ENCODE data around the gene CCDC141. TPM values are rescaled to one million over a fixed set of nuclear protein-coding genes. Genes with fewer than 3 reads are reported as not detected.
"Not testable (repeated sequence)": the region's sequence is repeated elsewhere in the genome, so short reads cannot be mapped to it uniquely, and the experiment has no call there.

CCDC141 gene
- total RNA-seq, 1 experiment from 2014 or later, result 11.5 TPM

- BruUV-seq (replicated peaks), result not testable (repeated sequence)
Measured at GRCh38 chr2:178992719-178993118, 57.2 kb downstream of the CCDC141 start.

GRCh38 chr2:178990533-178991241 lies 59.2 kb downstream of the CCDC141 start:
- POLR2A ChIA-PET, result no interaction called here
- no peak for DNase-seq
- Mint-ChIP-seq H3K27me3 (ENCODE audit: insufficient read depth, unreplicated experiment) (no peaks in the 10 kb centered on the region), H3K4me3 (ENCODE audit: unreplicated experiment) (no peak overlapping the region), H3K27ac (ENCODE audit: unreplicated experiment) (no peak overlapping the region), H3K4me1 (ENCODE audit: low read depth, unreplicated experiment) (no peaks in the 10 kb centered on the region), H3K36me3 (ENCODE audit: insufficient read depth, unreplicated experiment) (no peaks in the 10 kb centered on the region), H3K9me3 (ENCODE audit: unreplicated experiment) (peaks cover 11% of the 10 kb centered on the region)
- Histone ChIP-seq H3K9me3 (0 out of 2 replicates have a peak, but pooled peaks cover 4% of the 10 kb centered on the region), H3K4me3 (ENCODE audit: low read depth, low read length) (no peak overlapping the region), H3K36me3 (ENCODE audit: control insufficient read depth, insufficient read depth, low read length) (0 out of 2 replicates have a peak, but pooled peaks cover 2% of the 10 kb centered on the region), H3K4me1 (no peaks in the 10 kb centered on the region), H3K27me3 (replicated peaks; ENCODE audit: control insufficient read depth, insufficient read depth, low read length) (no peaks in the 10 kb centered on the region)
- no TSS peak for BruUV-seq (replicated peaks)
- CTCF ChIA-PET, result no interaction called here
- intact Hi-C loops (cut with micrococcal nuclease; ENCODE audit: unreplicated experiment), result loop anchor here (1.0 kb wide), 1 partner anchor 12 kb away; no protein-coding TSS in a partner anchor
- no peak for TF ChIP-seq CTCF (IDR thresholded peaks at IDR 0.05; ENCODE audit: insufficient read depth in 1 of 2, low read depth in 1 of 2, low read length in 1 of 2, severe bottlenecking in 1 of 2, unreplicated experiment in 1 of 2)

More at GRCh38 chr2:178992719-178993118, 57.2 kb downstream of the CCDC141 start:
- peak in 1 of 2 experiments; percentile 16 for TF ChIP-seq CTCF (IDR thresholded peaks at IDR 0.05; ENCODE audit: insufficient read depth in 1 of 2, low read depth in 1 of 2, low read length in 1 of 2, severe bottlenecking in 1 of 2, unreplicated experiment in 1 of 2)
- H3K4me3 Mint-ChIP-seq (ENCODE audit: unreplicated experiment); POLR2A ChIA-PET; H3K36me3 ChIP-seq (ENCODE audit: control insufficient read depth, insufficient read depth, low read length); H3K27me3 Mint-ChIP-seq (ENCODE audit: insufficient read depth, unreplicated experiment); H3K9me3 ChIP-seq; intact Hi-C loops (cut with micrococcal nuclease; ENCODE audit: unreplicated experiment); H3K27ac Mint-ChIP-seq (ENCODE audit: unreplicated experiment); H3K4me1 Mint-ChIP-seq (ENCODE audit: low read depth, unreplicated experiment); H3K4me1 ChIP-seq; H3K27me3 ChIP-seq (replicated peaks; ENCODE audit: control insufficient read depth, insufficient read depth, low read length); H3K4me3 ChIP-seq (ENCODE audit: low read depth, low read length); H3K36me3 Mint-ChIP-seq (ENCODE audit: insufficient read depth, unreplicated experiment): not testable (repeated sequence)
- CTCF ChIA-PET, result interaction anchor here (1.0 kb wide), 1 partner anchor 79 kb away, joined by 3 read pairs; no protein-coding TSS in a partner anchor
- DNase-seq, result peak in 1 of 2 experiments; percentile 4
- H3K9me3 Mint-ChIP-seq (ENCODE audit: unreplicated experiment), result peaks cover 11% of the 10 kb centered on the region

- H3K4me1 ChIP-seq; H3K27me3 ChIP-seq (replicated peaks; ENCODE audit: control insufficient read depth, insufficient read depth, low read length); H3K4me3 Mint-ChIP-seq (ENCODE audit: unreplicated experiment); CTCF ChIA-PET; POLR2A ChIA-PET; BruUV-seq (replicated peaks); H3K4me1 Mint-ChIP-seq (ENCODE audit: low read depth, unreplicated experiment); H3K36me3 Mint-ChIP-seq (ENCODE audit: insufficient read depth, unreplicated experiment); DNase-seq; H3K4me3 ChIP-seq (ENCODE audit: low read depth, low read length); H3K27me3 Mint-ChIP-seq (ENCODE audit: insufficient read depth, unreplicated experiment); H3K9me3 ChIP-seq; H3K27ac Mint-ChIP-seq (ENCODE audit: unreplicated experiment); H3K36me3 ChIP-seq (ENCODE audit: control insufficient read depth, insufficient read depth, low read length); H3K9me3 Mint-ChIP-seq (ENCODE audit: unreplicated experiment); intact Hi-C loops (cut with micrococcal nuclease; ENCODE audit: unreplicated experiment): not testable (repeated sequence)
Measured at GRCh38 chr2:178989424-178989823, 60.5 kb downstream of the CCDC141 start.

- intact Hi-C loops (cut with micrococcal nuclease; ENCODE audit: unreplicated experiment); H3K27ac Mint-ChIP-seq (ENCODE audit: unreplicated experiment); H3K4me3 ChIP-seq (ENCODE audit: low read depth, low read length); DNase-seq; H3K4me1 Mint-ChIP-seq (ENCODE audit: low read depth, unreplicated experiment); BruUV-seq (replicated peaks); H3K36me3 ChIP-seq (ENCODE audit: control insufficient read depth, insufficient read depth, low read length); H3K27me3 Mint-ChIP-seq (ENCODE audit: insufficient read depth, unreplicated experiment); H3K9me3 Mint-ChIP-seq (ENCODE audit: unreplicated experiment); POLR2A ChIA-PET; H3K4me3 Mint-ChIP-seq (ENCODE audit: unreplicated experiment); H3K27me3 ChIP-seq (replicated peaks; ENCODE audit: control insufficient read depth, insufficient read depth, low read length); CTCF ChIA-PET; H3K9me3 ChIP-seq; H3K36me3 Mint-ChIP-seq (ENCODE audit: insufficient read depth, unreplicated experiment); H3K4me1 ChIP-seq: not testable (repeated sequence)
Measured at GRCh38 chr2:178982652-178983051, 67.3 kb downstream of the CCDC141 start.

All from Caco-2 (cell line).